ENCODE measurements around the gene GSPT1. TPM values are rescaled to one million over a fixed set of nuclear protein-coding genes. Genes with fewer than 3 reads are reported as not detected.
"Not testable (repeated sequence)": the region's sequence is repeated elsewhere in the genome, so short reads cannot be mapped to it uniquely, and the experiment has no call there.

The GSPT1 gene
- total RNA-seq, 1 donor from 2014 or later = 72.5 TPM

GRCh38 chr16:11857161-11857560 lies 58.6 kb downstream of the GSPT1 start:
- peak; percentile 32 for DNase-seq (ENCODE audit: low spot score)

- no peak for DNase-seq (ENCODE audit: low spot score)
Observed at GRCh38 chr16:11852092-11852809, 63.5 kb downstream of the GSPT1 start.

GRCh38 chr16:11851294-11852091 lies 64.3 kb downstream of the GSPT1 start, which contains the start of gene RSL1D1:
TSS of gene RSL1D1 (minus strand) at chr16:11851542. CDS start at chr16:11851512, 30 bp downstream.
- peak; percentile 97 for DNase-seq (ENCODE audit: low spot score)

- no peak for DNase-seq (ENCODE audit: low spot score)
Observed at GRCh38 chr16:11848842-11849241, 66.9 kb downstream of the GSPT1 start.

GRCh38 chr16:11844499-11844898 lies 71.3 kb downstream of the GSPT1 start:
- DNase-seq (ENCODE audit: low spot score) = no peak

- no peak for DNase-seq (ENCODE audit: low spot score)
Observed at GRCh38 chr16:11843861-11844260, 71.9 kb downstream of the GSPT1 start.

- DNase-seq (ENCODE audit: low spot score) = no peak
Observed at GRCh38 chr16:11843206-11843605, 72.5 kb downstream of the GSPT1 start.

GRCh38 chr16:11841026-11841425 lies 74.7 kb downstream of the GSPT1 start:
- no peak for DNase-seq (ENCODE audit: low spot score)

- peak; percentile 9 for DNase-seq (ENCODE audit: low spot score)
Observed at GRCh38 chr16:11836650-11837244, 79.0 kb downstream of the GSPT1 start.

- DNase-seq (ENCODE audit: low spot score) = no peak
Observed at GRCh38 chr16:11835891-11836649, 79.7 kb downstream of the GSPT1 start.

- DNase-seq (ENCODE audit: low spot score) = no peak
Observed at GRCh38 chr16:11835309-11835708, 80.4 kb downstream of the GSPT1 start.

GRCh38 chr16:11833951-11834695 lies 81.6 kb downstream of the GSPT1 start:
- peak; percentile 50 for DNase-seq (ENCODE audit: low spot score)

GRCh38 chr16:11828696-11829095 lies 87.1 kb downstream of the GSPT1 start:
- DNase-seq (ENCODE audit: low spot score) = no peak

- DNase-seq (ENCODE audit: low spot score) = not testable (repeated sequence)
Observed at GRCh38 chr16:11825520-11826165, 90.1 kb downstream of the GSPT1 start.

- no peak for DNase-seq (ENCODE audit: low spot score)
Observed at GRCh38 chr16:11824362-11824761, 91.4 kb downstream of the GSPT1 start.

- DNase-seq (ENCODE audit: low spot score) = not testable (repeated sequence)
Observed at GRCh38 chr16:11823645-11824044, 92.1 kb downstream of the GSPT1 start.

- DNase-seq (ENCODE audit: low spot score) = no peak
Observed at GRCh38 chr16:11819798-11820197, 96.0 kb downstream of the GSPT1 start.

- not testable (repeated sequence) for DNase-seq (ENCODE audit: low spot score)
Observed at GRCh38 chr16:11818970-11819369, 96.8 kb downstream of the GSPT1 start.
